Testis (tissue), 3 donors: ENCODE measurements around the gene ERH. TPM values are rescaled to one million over a fixed set of nuclear protein-coding genes. Genes with fewer than 3 reads are reported as not detected.
A peak's percentile ranks its signal among the peaks of the same experiment; 100 is the strongest.
"Not testable (repeated sequence)": the region's sequence is repeated elsewhere in the genome, so short reads cannot be mapped to it uniquely, and the experiment has no call there.

Experiments used
- DNase-seq: peaks from one replicate; pipeline ENCODE4 v3.0.0-alpha.2; 2019
- H3K27ac ChIP-seq, 2 donors: fragments of 200-600 bp; sonication (generic); one replicate each; pipeline ENCODE4 v1.5.1; 2019
- H3K27me3 ChIP-seq: fragments of 200-600 bp; sonication (generic); one replicate; pipeline ENCODE4 v1.5.1; 2019
- H3K36me3 ChIP-seq: fragments of 200-600 bp; sonication (generic); one replicate; pipeline ENCODE4 v1.5.1; 2017; ENCODE audit warnings: low read depth; ENCODE audit errors: missing control alignments
- H3K4me1 ChIP-seq: fragments of 200-600 bp; sonication (generic); one replicate; pipeline ENCODE4 v1.5.1; 2019
- H3K4me3 ChIP-seq, 2 donors: fragments of 200-600 bp; sonication (generic); one replicate each; pipeline ENCODE4 v1.5.1; 2017 to 2019
- H3K9me3 ChIP-seq: fragments of 200-600 bp; sonication (generic); one replicate; pipeline ENCODE4 v1.5.1; 2017
- CTCF ChIP-seq, 3 experiments: fragments of 450-650 bp in 2 of 3; fragments of 200-600 bp in 1 of 3; sonication (generic) in 1 of 3; IDR thresholded peaks; one replicate each; pipeline ENCODE4 v1.5.1; 2016 to 2019; ENCODE audit warnings: antibody characterized with exemption in 3 of 3, mild to moderate bottlenecking in 2 of 3, moderate library complexity in 1 of 3
- POLR2A ChIP-seq: fragments of 450-650 bp; IDR thresholded peaks from one replicate; pipeline ENCODE4 v1.6.1; 2017; ENCODE audit warnings: antibody characterized with exemption, mild to moderate bottlenecking, moderate library complexity
- WGBS, 2 donors: methylation state at CpG; one replicate each; pipeline ENCODE4 v1.1.5; 2018; 5-methylcytosine and 5-hydroxymethylcytosine counted together
- intact Hi-C: fragments of 100-400 bp; cut with DNase I; formaldehyde crosslinking; loops from one replicate; pipeline ENCODE4 v1.15.1; 2023; ENCODE audit warnings: low total_unique reads
- polyA plus RNA-seq: library from polyadenylated mRNA; stranded (reverse); fragments of 350-450 nt; fragmentation: Illumina TruSeq; extraction: RNeasy Lipid Tissue Mini Kit (QIAGEN cat#74804); gene quantifications from one replicate; pipeline ENCODE4 v1.2.3, GENCODE V29; 2014; ENCODE audit warnings: low read depth, low replicate concordance; ENCODE audit not compliant: insufficient read depth
- total RNA-seq, 2 donors: library from RNA; depleted of rRNA; stranded (reverse); fragments of >200 nt; gene quantifications; one replicate each; pipeline ENCODE4 v1.2.3, GENCODE V29; 2016

The ERH gene
- total and polyA plus RNA-seq, 3 donors from 2014 or later = 57.3 to 176 (median 74.5) TPM

- H3K27ac ChIP-seq = no peak overlapping the region
These were observed 1.7 kb upstream of the ERH start for GRCh38 chr14:69399750-69400149.

GRCh38 chr14:69398818-69399210 is 715 bp upstream of the ERH start:
- H3K4me1 ChIP-seq = peaks cover 31% of the 10 kb centered on the region
- 1 to 2% methylated on average over 14 to 18 of the region's 18 CpGs for WGBS, 2 donors
- no peaks in the 10 kb centered on the region for H3K27me3 ChIP-seq
- intact Hi-C loops = no loop called here
- peak overlapping the region; percentile 85 to 95 for H3K4me3 ChIP-seq
- H3K9me3 ChIP-seq = no peaks in the 10 kb centered on the region
- no peak for TF ChIP-seq POLR2A
- no peak for TF ChIP-seq CTCF (IDR thresholded peaks at IDR 0.05)
- no peaks in the 10 kb centered on the region for H3K36me3 ChIP-seq
- H3K27ac ChIP-seq = peak overlapping the region; percentile 77 to 91
- no peak for DNase-seq

More at GRCh38 chr14:69399750-69400149, 1.7 kb upstream of the ERH start:
- no peaks in the 10 kb centered on the region for H3K9me3 ChIP-seq
- 64 to 74% methylated on average over 8 of the region's 8 CpGs for WGBS, 2 donors
- H3K27me3 ChIP-seq = no peaks in the 10 kb centered on the region
- no peak for DNase-seq
- no peak for TF ChIP-seq CTCF (IDR thresholded peaks at IDR 0.05)
- intact Hi-C loops = no loop called here
- peak overlapping the region; percentile 85 to 95 for H3K4me3 ChIP-seq
- peaks cover 31% of the 10 kb centered on the region for H3K4me1 ChIP-seq
- no peaks in the 10 kb centered on the region for H3K36me3 ChIP-seq

GRCh38 chr14:69395929-69396328 is 2.2 kb downstream of the ERH start:
- Histone ChIP-seq H3K4me3 (no peak overlapping the region), H3K27ac (no peak overlapping the region), H3K4me1 (peaks cover 24% of the 10 kb centered on the region), H3K9me3 (no peaks in the 10 kb centered on the region), H3K36me3 (no peaks in the 10 kb centered on the region), H3K27me3 (no peaks in the 10 kb centered on the region)
- 85 to 88% methylated on average over 4 of the region's 4 CpGs for WGBS, 2 donors
- TF ChIP-seq CTCF (IDR thresholded peaks at IDR 0.05) (no peak), POLR2A (no peak)
- intact Hi-C loops = no loop called here
- DNase-seq = no peak

- no peak overlapping the region for H3K27ac ChIP-seq
- no peaks in the 10 kb centered on the region for H3K9me3 ChIP-seq
- no peaks in the 10 kb centered on the region for H3K27me3 ChIP-seq
- H3K4me1 ChIP-seq = peaks cover 8% of the 10 kb centered on the region
- no peak overlapping the region for H3K4me3 ChIP-seq
- DNase-seq = no peak
- H3K36me3 ChIP-seq = no peaks in the 10 kb centered on the region
- TF ChIP-seq CTCF (IDR thresholded peaks at IDR 0.05) (no peak), POLR2A (no peak)
- intact Hi-C loops = no loop called here
- 75 to 95% methylated on average over 3 of the region's 3 CpGs for WGBS, 2 donors
These were observed 5.6 kb downstream of the ERH start for GRCh38 chr14:69392481-69392880.

GRCh38 chr14:69391400-69391799 is 6.7 kb downstream of the ERH start:
- H3K4me1 ChIP-seq, H3K9me3 ChIP-seq, H3K27me3 ChIP-seq, H3K4me3 ChIP-seq, H3K36me3 ChIP-seq, DNase-seq, H3K27ac ChIP-seq, intact Hi-C loops: not testable (repeated sequence)
- WGBS, 2 donors = 85 to 94% methylated on average over 8 of the region's 8 CpGs
